Endothelial cell of umbilical vein (primary cell): ENCODE data around the gene USH1G.

Experiments
- CTCF ChIP-seq, 2 donors: IDR thresholded peaks; 1 replicate in 1 of 2; 2 replicates in 1 of 2; pipeline ENCODE4 v1.5.1; 2011; ENCODE audit warnings: low read length in 2 of 2, mild to moderate bottlenecking in 2 of 2, moderate library complexity in 2 of 2, control low read depth in 1 of 2, inconsistent platforms in 1 of 2, low read depth in 1 of 2; ENCODE audit not compliant: insufficient read depth in 1 of 2; ENCODE audit errors: extremely low read depth in 1 of 2
- EZH2 ChIP-seq: IDR thresholded peaks from 2 replicates; pipeline ENCODE4 v1.6.1; 2012; ENCODE audit warnings: borderline replicate concordance, low read depth, mild to moderate bottlenecking, moderate library complexity, low read length, inconsistent platforms; ENCODE audit not compliant: severe bottlenecking
- FOS ChIP-seq: IDR thresholded peaks from 2 replicates; pipeline ENCODE4 v1.6.1; 2011; ENCODE audit warnings: mild to moderate bottlenecking, low read length, moderate library complexity, borderline replicate concordance; ENCODE audit not compliant: insufficient read depth
- GATA2 ChIP-seq: IDR thresholded peaks from 2 replicates; pipeline ENCODE4 v1.7.0; 2011; ENCODE audit warnings: low read depth, mild to moderate bottlenecking, moderate library complexity, mixed read lengths, low read length; ENCODE audit not compliant: insufficient read length, insufficient read depth
- JUN ChIP-seq: IDR thresholded peaks from 2 replicates; pipeline ENCODE4 v1.6.1; 2011; ENCODE audit warnings: borderline replicate concordance, low read depth; ENCODE audit not compliant: insufficient read length, insufficient read depth
- MAX ChIP-seq: IDR thresholded peaks from 2 replicates; pipeline ENCODE4 v1.6.1; 2011; ENCODE audit not compliant: insufficient read depth, insufficient read length
- MYC ChIP-seq: IDR thresholded peaks from one replicate; pipeline ENCODE4 v1.6.1; 2011; ENCODE audit warnings: mild to moderate bottlenecking, low read depth, low read length
- POLR2A ChIP-seq: IDR thresholded peaks from 2 replicates; pipeline ENCODE4 v1.6.1; 2012; ENCODE audit warnings: low read depth, mild to moderate bottlenecking, control low read depth, low read length
- POLR2AphosphoS5 ChIP-seq: IDR thresholded peaks from 2 replicates; pipeline ENCODE4 v1.6.1; 2012; ENCODE audit warnings: low read depth, mild to moderate bottlenecking, control low read depth, low read length, moderate library complexity; ENCODE audit not compliant: insufficient read depth

GRCh38 chr17:74959826-74960515 is 36.9 kb upstream of the USH1G start:
- TF ChIP-seq CTCF (IDR thresholded peaks at IDR 0.05; ENCODE audit: extremely low read depth in 1 of 2, insufficient read depth in 1 of 2, low read depth in 1 of 2, low read length in 2 of 2) (no peak), POLR2A (no peak), FOS (no peak), JUN (no peak), MAX (no peak), POLR2AphosphoS5 (no peak), EZH2 (no peak), MYC (no peak), GATA2 (no peak)
